Thymus (tissue), 14 donors: Measurements from ENCODE around the gene FKBP5. TPM values are rescaled to one million over a fixed set of nuclear protein-coding genes. Genes with fewer than 3 reads are reported as not detected.
"Not testable (repeated sequence)": the region's sequence is repeated elsewhere in the genome, so short reads cannot be mapped to it uniquely, and the experiment has no call there.

Source experiments
- DNase-seq, 9 donors: peaks; one replicate each; pipeline ENCODE4 v3.0.0-alpha.2; 2013; ENCODE audit warnings: low spot score in 9 of 9, low read depth in 6 of 9, missing footprints in 1 of 9
- H3K27ac ChIP-seq, 2 donors: one replicate each; pipeline ENCODE4 v1.5.1; 2013; ENCODE audit warnings: control low read depth in 1 of 2, low read depth in 1 of 2, low read length in 1 of 2, mild to moderate bottlenecking in 1 of 2, moderate library complexity in 1 of 2
- H3K27me3 ChIP-seq, 2 donors: one replicate each; pipeline ENCODE4 v1.5.1; 2013; ENCODE audit warnings: low read length in 1 of 2; ENCODE audit not compliant: control insufficient read depth in 2 of 2, insufficient read depth in 1 of 2
- H3K36me3 ChIP-seq, 2 donors: one replicate each; pipeline ENCODE4 v1.5.1; 2013; ENCODE audit warnings: low read length in 1 of 2, mild to moderate bottlenecking in 1 of 2, moderate library complexity in 1 of 2; ENCODE audit not compliant: control insufficient read depth in 2 of 2, insufficient read depth in 2 of 2
- H3K4me1 ChIP-seq, 2 donors: one replicate each; pipeline ENCODE4 v1.5.1; 2013; ENCODE audit warnings: low read length in 2 of 2; ENCODE audit not compliant: control insufficient read depth in 2 of 2, insufficient read depth in 2 of 2
- H3K4me3 ChIP-seq, 2 donors: one replicate each; pipeline ENCODE4 v1.5.1; 2013; ENCODE audit warnings: low read length in 2 of 2, control low read depth in 1 of 2, mild to moderate bottlenecking in 1 of 2
- H3K9me3 ChIP-seq, 2 donors: one replicate each; pipeline ENCODE4 v1.5.1; 2013; ENCODE audit warnings: low read length in 1 of 2, mild to moderate bottlenecking in 1 of 2; ENCODE audit not compliant: control insufficient read depth in 2 of 2, insufficient read depth in 1 of 2
- WGBS: extraction: QIAGEN DNeasy Blood & Tissue Kit; methylation state at CpG from one replicate; pipeline ENCODE4 v1.1.7; 2013; 5-methylcytosine and 5-hydroxymethylcytosine counted together
- long read RNA-seq, 10 donors: transcript quantifications; one replicate each; lab custom pipeline, GENCODE V29; 2026
- polyA plus RNA-seq: library from polyadenylated mRNA; stranded (reverse); fragments of 200-250 nt; gene quantifications from one replicate; pipeline ENCODE4 v1.2.3, GENCODE V29; 2013
- total RNA-seq: library from RNA; stranded (reverse); fragments of 120-200 nt; gene quantifications from one replicate; pipeline ENCODE4 v1.2.4, GENCODE V29; 2013
- donor health status: healthy.

Gene FKBP5
- total RNA-seq = 34.2 TPM
- polyA plus RNA-seq = 338 TPM
- long read RNA-seq, donor 1, partial matches to known transcripts = 0 of 2 reads
- long read RNA-seq, donor 1, other reads (novel, unspliced or antisense) = 0 of 2 reads
- long read RNA-seq, donor 2 = 0 reads
- long read RNA-seq, donor 3, transcript FKBP5-201 (11 exons, 3,772 nt) = major isoform, 16 of 16 reads
- long read RNA-seq, donor 3, partial matches to known transcripts = 0 of 16 reads
- long read RNA-seq, donor 3, other reads (novel, unspliced or antisense) = 0 of 16 reads
- long read RNA-seq, donor 4, transcript FKBP5-201 (11 exons, 3,772 nt) = major isoform, 5 of 5 reads
- long read RNA-seq, donor 4, partial matches to known transcripts = 0 of 5 reads
- long read RNA-seq, donor 4, other reads (novel, unspliced or antisense) = 0 of 5 reads
- long read RNA-seq, donor 5, transcript FKBP5-201 (11 exons, 3,772 nt) = major isoform, 12 of 12 reads
- long read RNA-seq, donor 5, partial matches to known transcripts = 0 of 12 reads
- long read RNA-seq, donor 5, other reads (novel, unspliced or antisense) = 0 of 12 reads
- long read RNA-seq, donor 6, transcript FKBP5-201 (11 exons, 3,772 nt) = major isoform, 13 of 21 reads
- long read RNA-seq, donor 6, partial matches to known transcripts = 8 of 21 reads
- long read RNA-seq, donor 6, other reads (novel, unspliced or antisense) = 0 of 21 reads
- long read RNA-seq, donor 7, transcript FKBP5-201 (11 exons, 3,772 nt) = major isoform, 22 of 22 reads
- long read RNA-seq, donor 7, partial matches to known transcripts = 0 of 22 reads
- long read RNA-seq, donor 7, other reads (novel, unspliced or antisense) = 0 of 22 reads
- long read RNA-seq, donor 8, partial matches to known transcripts = 0 of 3 reads
- long read RNA-seq, donor 8, other reads (novel, unspliced or antisense) = 0 of 3 reads
- long read RNA-seq, donor 9, transcript FKBP5-201 (11 exons, 3,772 nt) = major isoform, 8 of 8 reads
- long read RNA-seq, donor 9, partial matches to known transcripts = 0 of 8 reads
- long read RNA-seq, donor 9, other reads (novel, unspliced or antisense) = 0 of 8 reads
- long read RNA-seq, donor 10, transcript FKBP5-201 (11 exons, 3,772 nt) = major isoform, 11 of 11 reads
- long read RNA-seq, donor 10, partial matches to known transcripts = 0 of 11 reads
- long read RNA-seq, donor 10, other reads (novel, unspliced or antisense) = 0 of 11 reads

GRCh38 chr6:35688605-35689322 is at the start of gene FKBP5:
TSS of gene FKBP5 (minus strand) at chr6:35688915. CDS start at chr6:35642824, 46,091 bp downstream.
- Histone ChIP-seq H3K4me3 (peak within 1 kb of the TSS; percentile 90 to 92), H3K36me3 (peaks cover 9 to 11% of the 10 kb centered on the region in 2 donors), H3K4me1 (peaks cover 3 to 7% of the 10 kb centered on the region in 2 donors), H3K9me3 (no peaks in the 10 kb centered on the region), H3K27me3 (no peaks in the 10 kb centered on the region), H3K27ac (peak within 1 kb of the TSS; percentile 76 to 99)
- 2% methylated on average over 80 of the region's 80 CpGs for WGBS
- DNase-seq = peak in 7 of 9 donors; percentile 61 to 89 (median 75)

DNA sequence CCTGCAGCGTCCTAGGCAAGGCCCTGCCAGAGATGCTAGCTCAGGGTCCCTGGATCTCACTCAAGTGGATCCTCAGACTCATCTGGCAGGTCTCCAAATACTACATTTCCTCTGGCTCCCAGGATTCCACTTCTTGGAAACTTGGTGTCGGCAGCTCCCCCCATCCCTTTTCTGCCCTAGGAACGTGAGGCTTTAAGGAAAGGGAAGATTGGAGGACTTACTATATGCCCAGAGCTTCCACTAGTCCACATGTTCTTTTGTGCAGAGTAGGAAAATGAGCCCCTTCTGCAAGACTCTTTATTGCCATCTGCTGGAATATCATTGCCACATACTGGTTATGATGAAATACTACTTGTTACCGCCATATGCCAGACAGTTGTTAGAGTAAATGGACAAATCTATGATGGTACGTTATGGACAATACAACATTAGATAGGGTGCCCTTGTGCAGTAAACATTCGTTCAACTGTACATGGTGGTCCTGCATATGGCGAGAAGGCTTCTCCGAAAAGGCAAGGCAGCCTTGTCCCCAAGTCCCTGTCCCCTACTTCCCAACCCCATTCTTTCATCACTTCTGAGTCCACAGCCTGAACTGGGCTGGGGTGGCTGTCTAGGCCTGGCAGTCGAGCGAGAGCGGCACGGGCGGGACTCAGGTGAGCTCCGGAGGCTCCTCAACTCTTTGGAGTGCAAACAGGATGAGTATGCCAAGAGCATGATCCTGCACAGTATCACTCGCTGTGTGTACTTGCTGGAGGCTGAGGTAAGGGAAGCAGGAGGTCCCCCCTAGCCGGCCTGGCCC is 48.9 kb upstream of the FKBP5 start:
- Histone ChIP-seq H3K9me3 (no peaks in the 10 kb centered on the region), H3K4me3 (no peak overlapping the region), H3K27ac (no peak overlapping the region), H3K4me1 (peaks cover 41 to 45% of the 10 kb centered on the region in 2 donors), H3K36me3 (no peaks in the 10 kb centered on the region), H3K27me3 (no peaks in the 10 kb centered on the region)
- 72% methylated on average over 16 of the region's 16 CpGs for WGBS
- DNase-seq = peak in 3 of 9 donors; percentile 73 to 87 (median 74)

DNA sequence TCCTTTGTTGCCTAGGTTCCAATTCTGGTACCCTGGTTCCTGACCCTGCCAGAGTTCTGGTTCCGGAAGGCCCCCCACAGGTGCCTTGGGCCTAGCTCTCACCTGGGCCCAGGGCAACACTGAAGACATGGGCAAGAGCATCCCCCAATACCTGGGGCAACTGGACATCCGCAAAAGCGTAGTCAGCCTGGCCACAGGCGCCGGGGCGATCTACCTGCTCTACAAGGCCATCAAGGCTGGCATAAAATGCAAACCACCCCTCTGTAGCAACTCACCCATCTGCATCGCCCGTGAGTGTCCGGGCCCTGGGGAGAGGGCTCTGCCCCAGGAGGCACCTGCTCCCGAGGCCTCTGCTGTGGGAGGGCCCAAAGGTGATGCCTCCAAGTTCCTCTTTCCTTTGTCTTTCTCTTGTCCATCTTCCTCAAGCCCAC is 48.3 kb upstream of the FKBP5 start, which contains the start of gene ARMC12:
Gene ARMC12 (plus strand): TSS at position 51 of the 431 bp plus-strand sequence. CDS start 77 bp downstream, at position 128.
- Histone ChIP-seq H3K4me1 (peaks cover 42 to 51% of the 10 kb centered on the region in 2 donors), H3K9me3 (no peaks in the 10 kb centered on the region), H3K27me3 (no peaks in the 10 kb centered on the region), H3K4me3 (peak within 1 kb of the TSS in 1 of 2 donors; percentile 11), H3K27ac (peak within 1 kb of the TSS in 1 of 2 donors; percentile 38), H3K36me3 (no peaks in the 10 kb centered on the region)
- DNase-seq = no peak
- WGBS = 98% methylated on average over 10 of the region's 10 CpGs

GRCh38 chr6:35736253-35736894 is 47.7 kb upstream of the FKBP5 start:
- peak in 8 of 9 donors; percentile 75 to 94 (median 88) for DNase-seq
- H3K36me3 ChIP-seq = no peaks in the 10 kb centered on the region
- 66% methylated on average over 8 of the region's 8 CpGs for WGBS
- peaks cover 42 to 53% of the 10 kb centered on the region in 2 donors for H3K4me1 ChIP-seq
- no peaks in the 10 kb centered on the region for H3K9me3 ChIP-seq
- no peaks in the 10 kb centered on the region for H3K27me3 ChIP-seq
- H3K27ac ChIP-seq = peak overlapping the region in 1 of 2 donors; percentile 25
- H3K4me3 ChIP-seq = peak overlapping the region in 1 of 2 donors; percentile 11

DNA sequence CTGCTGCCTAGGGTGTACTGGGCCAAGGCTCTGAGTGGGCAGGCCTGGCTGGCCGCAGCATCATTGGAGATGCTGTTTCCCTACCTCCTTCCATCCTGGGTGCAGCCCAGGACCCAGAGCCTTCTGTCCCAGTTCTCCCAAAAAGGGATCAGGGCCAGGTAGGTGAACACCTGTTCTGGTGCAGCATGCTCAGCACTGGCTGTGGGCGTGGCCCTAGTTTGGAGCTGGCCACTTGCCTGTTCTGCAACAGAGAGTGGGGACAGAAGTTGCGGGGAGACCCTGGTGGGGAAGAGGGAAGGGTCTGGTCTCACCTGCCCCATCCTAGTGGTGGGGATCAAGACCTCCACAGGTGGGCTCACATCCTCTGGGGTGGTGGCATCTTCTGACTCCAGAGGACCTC is 46.7 kb upstream of the FKBP5 start:
- DNase-seq = no peak
- Histone ChIP-seq H3K9me3 (no peaks in the 10 kb centered on the region), H3K4me1 (peaks cover 49 to 60% of the 10 kb centered on the region in 2 donors), H3K27me3 (no peaks in the 10 kb centered on the region), H3K36me3 (no peaks in the 10 kb centered on the region), H3K27ac (no peak overlapping the region), H3K4me3 (no peak overlapping the region)
- 97% methylated on average over 3 of the region's 3 CpGs for WGBS

DNA sequence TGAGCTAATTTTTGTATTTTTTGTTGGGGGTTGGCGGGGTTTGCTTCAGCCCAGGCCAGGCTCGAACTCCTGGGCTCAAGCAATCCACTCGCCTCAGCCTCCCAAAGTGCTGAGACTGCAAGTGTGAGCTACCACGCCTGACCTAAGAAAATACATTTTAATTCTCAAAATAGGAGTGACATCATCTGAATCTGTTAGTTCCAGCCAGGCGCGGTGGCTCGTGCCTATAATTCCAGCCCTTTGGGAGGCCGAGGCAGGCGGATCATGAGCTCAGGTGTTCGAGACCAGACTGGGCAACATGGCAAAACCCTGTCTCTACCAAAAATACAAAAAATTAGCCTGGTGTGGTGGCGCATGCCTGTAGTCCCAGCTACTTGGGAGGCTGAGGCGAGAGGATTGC is 45.6 kb upstream of the FKBP5 start:
- not testable (repeated sequence) for H3K27ac ChIP-seq, H3K27me3 ChIP-seq, H3K36me3 ChIP-seq, H3K9me3 ChIP-seq, DNase-seq, H3K4me3 ChIP-seq
- H3K4me1 ChIP-seq = peaks cover 58 to 71% of the 10 kb centered on the region in 2 donors
- 98% methylated on average over 12 of the region's 12 CpGs for WGBS

GRCh38 chr6:35733633-35734032 is 44.9 kb upstream of the FKBP5 start:
- no peaks in the 10 kb centered on the region for H3K36me3 ChIP-seq
- H3K4me1 ChIP-seq = peaks cover 65 to 78% of the 10 kb centered on the region in 2 donors
- H3K27me3 ChIP-seq = no peaks in the 10 kb centered on the region
- 97% methylated on average over 8 of the region's 8 CpGs for WGBS
- no peak overlapping the region for H3K4me3 ChIP-seq
- peak overlapping the region in 1 of 2 donors; percentile 19 for H3K27ac ChIP-seq
- H3K9me3 ChIP-seq = peaks cover 0 to 6% of the 10 kb centered on the region in 2 donors
- DNase-seq = no peak
